ENCODE measurements around the gene APRT. TPM values are rescaled to one million over a fixed set of nuclear protein-coding genes. Genes with fewer than 3 reads are reported as not detected.

The APRT gene
- total and polyA plus RNA-seq, 9 of the 15 experiments (the other 6 are each of a cell fraction or from before 2014, with no cell fraction given): 41.7 to 409 (median 146) TPM

GRCh38 chr16:88803264-88803987, 8.3 kb downstream of the APRT start, which contains the start of gene CDT1 (continued):
- TF ChIP-seq SAFB2 (IDR thresholded peaks at IDR 0.05; ENCODE audit: borderline replicate concordance, low read depth, low read length, severe bottlenecking): no peak
- no peak for TF ChIP-seq NCOR1 (IDR thresholded peaks at IDR 0.05)
- peak; percentile 79 for TF ChIP-seq BHLHE40 (IDR thresholded peaks at IDR 0.05; ENCODE audit: low read length)
- peak in 1 of 2 experiments; percentile 87; a peak in 2 of 4 replicates for TF ChIP-seq HDAC1 (IDR thresholded peaks at IDR 0.05)
- TF ChIP-seq ARID4B (CRISPR knock-in tag; IDR thresholded peaks at IDR 0.05): peak; percentile 87; the same call in 1 of the 2 replicates
- TF ChIP-seq MXI1 (IDR thresholded peaks at IDR 0.05; ENCODE audit: low read depth, low read length): peak; percentile 38; the same call in 1 of the 2 replicates
- peak in 1 of 3 experiments; percentile 63; a peak in 2 of 6 replicates for TF ChIP-seq ZBTB11 (CRISPR knock-in tag; IDR thresholded peaks at IDR 0.05)
- no peak for TF ChIP-seq MLX (CRISPR knock-in tag; conservative IDR thresholded peaks at IDR 0.05)
- TF ChIP-seq GATAD2A (IDR thresholded peaks at IDR 0.05): peak; percentile 98
- TF ChIP-seq SMAD4 (CRISPR knock-in tag; conservative IDR thresholded peaks at IDR 0.05): peak; percentile 57; the same call in 1 of the 2 replicates
- TF ChIP-seq NONO (IDR thresholded peaks at IDR 0.05; ENCODE audit: low read depth in 2 of 2, low read length in 1 of 2): peak in 1 of 2 experiments; percentile 97; a peak in 2 of 4 replicates
- TF ChIP-seq ZNF592 (IDR thresholded peaks at IDR 0.05): peak; percentile 61; the same call in 1 of the 2 replicates
- no peak for TF ChIP-seq FUS (optimal IDR thresholded peaks at IDR 0.05; ENCODE audit: low read depth, low read length)
